Fibroblast of gingiva (primary cell): ENCODE measurements around the gene CLRN3.

ENCODE experiments used
- DNase-seq: peaks from one replicate; pipeline ENCODE4 v3.0.0-alpha.2; 2011; ENCODE audit warnings: low read depth

CLRN3 gene

GRCh38 chr10:127845756-127846155 lies 47.0 kb downstream of the CLRN3 start:
- DNase-seq = no peak

- no peak for DNase-seq
These were observed 51.9 kb downstream of the CLRN3 start for GRCh38 chr10:127840884-127841283.

GRCh38 chr10:127836966-127837365 lies 55.8 kb downstream of the CLRN3 start:
- DNase-seq = no peak

- no peak for DNase-seq
These were observed 56.6 kb downstream of the CLRN3 start for GRCh38 chr10:127836176-127836575.

GRCh38 chr10:127834791-127835190 lies 58.0 kb downstream of the CLRN3 start:
- DNase-seq = no peak

- DNase-seq = no peak
These were observed 58.5 kb downstream of the CLRN3 start for GRCh38 chr10:127834221-127834620.

- no peak for DNase-seq
These were observed 58.9 kb downstream of the CLRN3 start for GRCh38 chr10:127833804-127834203.

- DNase-seq = no peak
These were observed 60.2 kb downstream of the CLRN3 start for GRCh38 chr10:127832501-127832900.

- DNase-seq = no peak
These were observed 62.3 kb downstream of the CLRN3 start for GRCh38 chr10:127830414-127830813.
